HUES6 (cell line): ENCODE data around the gene CPNE4.

Source experiments
- H3K27ac ChIP-seq: 2 replicates; pipeline ENCODE4 v1.7.0; 2013; ENCODE audit warnings: low read depth, mild to moderate bottlenecking, low read length, inconsistent platforms
- H3K27me3 ChIP-seq: 2 replicates; pipeline ENCODE4 v1.6.1; 2013; ENCODE audit warnings: low read length; ENCODE audit not compliant: control insufficient read depth, insufficient read depth
- H3K36me3 ChIP-seq: 2 replicates; pipeline ENCODE4 v1.6.1; 2013; ENCODE audit warnings: low read length; ENCODE audit not compliant: control insufficient read depth, insufficient read depth
- H3K4me1 ChIP-seq: 2 replicates; pipeline ENCODE4 v1.6.1; 2013; ENCODE audit warnings: low read length; ENCODE audit not compliant: control insufficient read depth, insufficient read depth
- H3K4me3 ChIP-seq: 2 replicates; pipeline ENCODE4 v1.5.1; 2013; ENCODE audit warnings: low read depth, low read length
- H3K9ac ChIP-seq: one replicate; pipeline ENCODE4 v1.6.1; 2013; ENCODE audit warnings: mild to moderate bottlenecking, low read length
- H3K9me3 ChIP-seq: 2 replicates; pipeline ENCODE4 v1.6.1; 2013; ENCODE audit warnings: low read depth, low read length; ENCODE audit not compliant: control insufficient read depth, insufficient read depth

CPNE4 gene

DNA sequence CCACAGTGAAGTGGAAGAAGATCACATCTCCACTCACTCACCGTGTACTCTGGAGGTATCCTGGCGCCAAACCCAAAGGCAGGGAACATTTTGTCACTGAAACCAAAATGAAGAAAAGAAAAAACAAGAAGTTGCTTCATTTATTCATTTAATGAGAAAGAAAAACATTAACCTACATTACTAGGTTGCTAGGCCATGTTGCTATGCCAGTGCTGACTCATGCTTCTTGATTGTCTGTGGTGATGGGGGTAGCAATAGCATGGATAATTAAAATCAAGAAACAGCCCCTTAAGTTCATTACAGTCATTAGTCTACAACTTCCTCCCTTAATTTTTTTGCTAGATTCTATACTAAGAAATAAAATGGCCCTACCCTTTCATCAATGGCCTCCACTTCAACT, 479.4 kb downstream of the CPNE4 start:
- no peak overlapping the region for H3K9ac ChIP-seq
- no peaks in the 10 kb centered on the region for H3K4me1 ChIP-seq

DNA sequence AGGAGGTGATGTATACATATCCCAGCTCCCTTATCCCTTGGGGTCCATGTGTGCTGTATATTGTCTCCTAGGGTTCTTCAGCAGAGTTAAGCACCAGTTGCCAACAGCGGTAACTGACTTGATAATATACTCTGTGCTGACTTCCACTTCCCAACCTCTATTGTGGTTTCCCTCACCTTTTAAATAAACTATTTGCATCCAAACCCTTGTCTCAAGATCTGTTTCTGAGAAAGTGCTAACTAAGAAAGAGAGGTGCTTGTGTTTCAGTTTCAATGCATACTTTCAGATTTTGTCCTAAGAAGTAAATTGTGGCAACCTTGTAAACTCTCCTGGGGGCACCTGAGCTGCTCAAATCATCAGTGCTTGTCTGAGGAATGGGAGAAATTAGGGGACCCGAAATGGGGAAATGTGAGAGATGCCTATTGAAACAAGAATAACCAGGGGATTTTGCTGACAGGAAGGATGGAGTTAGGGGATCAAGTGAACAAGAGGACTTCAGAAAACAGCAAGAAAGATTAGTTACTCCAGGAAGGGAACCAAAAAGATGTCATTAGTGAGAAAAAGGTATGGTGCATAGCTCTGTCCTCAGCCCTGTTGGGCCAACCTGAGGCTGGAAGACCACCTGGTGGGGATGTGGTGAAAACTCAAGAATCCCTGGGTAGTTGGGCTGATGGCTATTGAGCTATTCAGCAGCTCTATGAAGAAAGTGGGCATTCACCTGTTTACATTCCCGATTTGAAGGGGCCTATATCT, 481.1 kb downstream of the CPNE4 start:
- Histone ChIP-seq H3K9ac (no peak overlapping the region), H3K4me1 (no peaks in the 10 kb centered on the region), H3K4me3 (no peak overlapping the region), H3K27ac (no peak overlapping the region), H3K36me3 (no peaks in the 10 kb centered on the region), H3K27me3 (no peaks in the 10 kb centered on the region), H3K9me3 (no peaks in the 10 kb centered on the region)

More for the DNA sequence above, 479.4 kb downstream of the CPNE4 start:
- Histone ChIP-seq H3K4me3 (no peak overlapping the region), H3K9me3 (no peaks in the 10 kb centered on the region), H3K27me3 (no peaks in the 10 kb centered on the region), H3K27ac (no peak overlapping the region), H3K36me3 (no peaks in the 10 kb centered on the region)

DNA sequence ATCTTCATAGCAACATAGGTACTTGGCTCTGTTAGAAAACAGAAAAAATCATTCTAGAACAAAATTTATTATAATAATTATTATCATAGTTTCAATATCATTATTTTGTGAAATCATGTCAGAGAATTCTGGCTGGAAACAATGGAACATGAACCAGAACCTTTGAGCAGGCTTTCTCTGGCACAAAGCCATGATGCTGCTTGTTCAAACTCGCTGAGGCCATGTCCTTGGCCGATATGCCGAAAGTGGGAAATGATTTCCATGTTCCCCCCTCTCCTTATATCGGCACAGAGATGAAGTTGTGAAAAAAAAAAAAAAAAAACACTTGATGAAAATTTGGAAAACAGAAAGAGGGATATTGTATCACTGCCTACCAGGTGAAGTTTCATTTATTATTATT, 483.1 kb downstream of the CPNE4 start:
- Histone ChIP-seq H3K4me1 (no peaks in the 10 kb centered on the region), H3K4me3 (no peak overlapping the region), H3K9me3 (no peaks in the 10 kb centered on the region), H3K27ac (no peak overlapping the region), H3K9ac (no peak overlapping the region), H3K36me3 (no peaks in the 10 kb centered on the region), H3K27me3 (no peaks in the 10 kb centered on the region)

DNA sequence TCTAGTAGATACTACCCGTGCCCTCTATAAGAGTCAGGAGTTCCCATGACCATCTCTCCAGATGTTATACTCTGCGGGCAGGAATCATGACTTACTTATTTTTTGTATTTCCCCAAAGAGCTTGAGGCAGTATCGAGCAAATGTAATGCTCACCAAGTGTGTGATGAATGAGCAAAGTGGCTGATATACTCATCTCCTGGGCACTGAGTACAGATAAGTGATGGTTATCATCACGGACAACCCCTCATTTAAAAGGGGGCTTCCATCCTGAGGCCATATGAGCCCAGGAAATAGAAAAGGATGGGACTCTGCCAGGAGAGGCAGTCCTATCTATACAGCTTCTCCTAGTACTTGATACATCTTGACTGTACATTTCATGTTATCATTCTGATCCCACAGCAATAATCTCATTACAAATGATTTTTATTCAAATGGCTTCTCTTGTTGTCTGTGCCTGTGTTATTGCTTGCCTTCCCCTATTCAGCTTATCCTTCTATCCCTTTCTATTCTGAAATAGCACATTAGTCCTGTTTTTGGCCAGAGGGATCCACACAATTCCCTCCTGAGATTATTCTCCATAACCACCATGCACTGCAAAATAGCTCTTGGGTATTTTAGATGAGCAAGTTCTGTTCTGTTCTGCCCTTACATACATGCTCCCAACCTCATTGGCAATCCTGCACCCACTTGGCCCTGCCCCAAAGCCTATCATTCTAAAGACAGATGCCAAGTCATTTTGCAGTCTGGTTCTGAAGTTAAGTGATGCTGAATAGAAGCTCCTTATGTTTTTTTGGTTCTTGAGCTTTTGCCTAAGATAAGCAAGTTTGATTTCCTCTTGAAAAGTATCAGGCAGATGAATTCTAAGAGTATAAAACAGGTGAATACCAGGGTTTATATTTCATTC, 484.0 kb downstream of the CPNE4 start:
- Histone ChIP-seq H3K4me3 (no peak overlapping the region), H3K27ac (no peak overlapping the region), H3K9ac (no peak overlapping the region), H3K36me3 (no peaks in the 10 kb centered on the region), H3K9me3 (no peaks in the 10 kb centered on the region), H3K27me3 (no peaks in the 10 kb centered on the region), H3K4me1 (no peaks in the 10 kb centered on the region)

DNA sequence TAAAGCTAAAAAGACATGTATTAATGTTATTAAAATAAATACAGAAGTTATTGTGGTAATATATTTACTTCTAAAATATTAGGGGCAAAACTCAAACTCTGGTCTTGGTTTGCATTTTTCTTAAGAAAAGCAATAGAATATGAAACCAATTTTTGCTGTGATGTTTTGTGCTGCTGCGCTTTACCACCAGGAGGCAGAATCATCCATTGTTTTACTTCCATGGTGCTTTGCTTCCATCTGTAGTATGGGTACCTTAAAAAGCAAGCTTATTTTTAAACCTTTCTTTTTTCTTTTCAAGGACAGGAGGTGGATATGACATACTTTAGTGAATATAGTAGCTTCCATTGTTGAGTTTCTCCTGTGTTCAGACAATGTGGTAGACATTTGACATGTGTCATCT, 485.5 kb downstream of the CPNE4 start:
- Histone ChIP-seq H3K27me3 (no peaks in the 10 kb centered on the region), H3K9me3 (no peaks in the 10 kb centered on the region), H3K4me1 (no peaks in the 10 kb centered on the region), H3K36me3 (no peaks in the 10 kb centered on the region), H3K27ac (no peak overlapping the region), H3K4me3 (no peak overlapping the region), H3K9ac (no peak overlapping the region)

DNA sequence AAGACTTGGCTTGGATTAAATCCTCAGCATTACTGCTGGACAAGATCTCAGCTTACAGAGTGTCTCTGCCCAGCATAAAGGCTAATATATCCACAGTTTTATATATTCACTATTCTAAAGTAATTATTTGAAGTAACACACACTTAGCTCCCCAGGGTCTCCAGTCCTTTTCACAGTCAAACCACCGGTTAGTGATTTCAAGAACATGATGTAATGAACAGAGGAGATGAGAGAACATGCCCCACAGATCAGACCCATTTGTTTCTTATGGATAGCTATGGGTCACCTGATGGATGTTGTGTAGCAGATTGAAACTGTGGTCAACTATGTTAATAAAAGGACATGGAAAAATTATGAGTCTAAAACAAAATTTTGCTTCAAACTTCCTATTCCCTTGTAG, 487.2 kb downstream of the CPNE4 start:
- Histone ChIP-seq H3K4me1 (peaks cover 5% of the 10 kb centered on the region; the same call in 1 of the 2 replicates), H3K9me3 (no peaks in the 10 kb centered on the region), H3K27me3 (no peaks in the 10 kb centered on the region), H3K4me3 (no peak overlapping the region), H3K36me3 (no peaks in the 10 kb centered on the region), H3K27ac (no peak overlapping the region), H3K9ac (no peak overlapping the region)

DNA sequence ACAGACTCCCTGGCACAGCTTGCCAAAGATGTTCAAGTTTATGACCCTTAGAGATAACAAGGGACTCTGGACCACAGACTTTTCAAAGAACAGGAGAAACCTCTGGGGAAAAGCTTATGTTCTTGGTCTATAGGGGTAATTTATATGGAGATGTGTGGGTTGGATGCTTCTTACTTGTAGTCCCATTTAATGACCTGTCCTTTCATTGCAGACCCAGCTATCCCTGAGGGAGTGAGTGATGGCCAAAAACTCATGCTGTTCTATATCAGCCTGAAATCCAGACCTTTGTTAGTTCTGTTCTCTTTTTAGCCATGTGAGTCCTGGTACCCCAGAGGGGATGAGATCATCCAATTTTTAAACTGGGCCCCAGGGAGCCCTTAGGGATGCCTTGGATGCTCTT, 488.4 kb downstream of the CPNE4 start:
- H3K4me1 ChIP-seq = peaks cover 5% of the 10 kb centered on the region; the same call in 1 of the 2 replicates
- no peaks in the 10 kb centered on the region for H3K9me3 ChIP-seq
- no peaks in the 10 kb centered on the region for H3K36me3 ChIP-seq
- H3K4me3 ChIP-seq = no peak overlapping the region
- no peak overlapping the region for H3K9ac ChIP-seq
- H3K27me3 ChIP-seq = no peaks in the 10 kb centered on the region
- no peak overlapping the region for H3K27ac ChIP-seq

DNA sequence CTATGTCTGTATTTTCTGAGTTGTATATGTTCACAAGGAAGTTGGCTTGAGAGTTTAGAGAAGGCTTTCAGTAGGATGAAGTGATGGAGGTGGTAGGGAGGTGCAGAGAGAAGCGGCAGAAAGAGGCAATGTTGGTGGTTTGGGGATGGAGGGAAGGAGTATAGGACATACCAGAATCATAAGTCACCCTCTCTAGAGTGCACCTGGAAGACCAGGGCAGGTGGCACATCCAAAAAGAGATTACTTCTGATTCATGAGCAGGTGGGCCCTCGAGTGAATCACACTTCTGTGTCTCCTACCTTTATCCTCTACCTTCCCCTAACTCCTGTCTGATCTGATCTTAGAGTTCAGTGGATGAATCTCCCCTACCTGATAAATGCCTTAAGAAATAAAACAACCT, 490.3 kb downstream of the CPNE4 start:
- Histone ChIP-seq H3K9me3 (no peaks in the 10 kb centered on the region), H3K4me1 (peaks cover 5% of the 10 kb centered on the region; the same call in 1 of the 2 replicates), H3K36me3 (no peaks in the 10 kb centered on the region), H3K27ac (no peak overlapping the region), H3K4me3 (no peak overlapping the region), H3K27me3 (no peaks in the 10 kb centered on the region), H3K9ac (no peak overlapping the region)

DNA sequence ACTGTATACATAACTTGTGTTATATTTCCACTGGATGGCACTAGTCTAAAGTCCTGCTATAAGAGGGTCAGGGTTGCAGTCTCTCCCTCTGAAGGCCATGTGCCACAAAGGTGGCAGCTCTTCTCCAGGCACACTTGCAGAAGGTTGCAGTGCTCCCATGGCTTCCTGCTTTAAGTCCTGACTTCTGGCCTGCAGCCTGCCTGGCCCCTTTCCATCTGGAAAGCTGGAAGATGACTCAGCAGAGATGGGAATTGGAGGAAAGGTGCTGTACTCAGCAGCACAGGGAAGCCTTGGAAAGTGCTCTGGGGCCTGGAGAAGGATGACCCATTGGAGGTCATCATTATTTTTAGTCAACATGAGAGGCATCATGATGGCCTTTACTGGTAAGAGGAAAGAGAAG, 491.1 kb downstream of the CPNE4 start:
- Histone ChIP-seq H3K9me3 (no peaks in the 10 kb centered on the region), H3K27ac (no peak overlapping the region), H3K36me3 (no peaks in the 10 kb centered on the region), H3K4me3 (no peak overlapping the region), H3K9ac (no peak overlapping the region), H3K4me1 (peaks cover 5% of the 10 kb centered on the region; the same call in 1 of the 2 replicates), H3K27me3 (no peaks in the 10 kb centered on the region)

DNA sequence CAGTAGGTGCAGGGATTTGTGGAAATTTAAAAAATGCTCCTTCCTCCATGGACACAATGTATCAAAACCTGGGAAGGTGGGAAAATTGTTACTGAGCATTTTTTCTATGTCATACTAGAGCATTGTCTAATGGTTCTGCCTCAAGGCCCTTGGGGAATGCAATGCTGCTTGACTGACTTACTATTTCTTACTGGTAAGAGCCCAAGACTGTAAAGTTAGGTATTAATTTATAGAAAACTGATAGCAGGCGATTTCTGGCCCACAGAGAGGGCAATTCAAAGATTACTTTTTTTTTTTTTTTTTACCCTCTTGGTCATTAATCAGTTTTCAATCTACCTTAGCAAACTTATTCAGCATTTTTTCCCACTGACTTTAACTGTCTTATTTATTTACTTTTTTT, 493.5 kb downstream of the CPNE4 start:
- Histone ChIP-seq H3K4me3 (no peak overlapping the region), H3K36me3 (no peaks in the 10 kb centered on the region), H3K9ac (no peak overlapping the region), H3K9me3 (no peaks in the 10 kb centered on the region), H3K4me1 (peaks cover 5% of the 10 kb centered on the region), H3K27me3 (no peaks in the 10 kb centered on the region), H3K27ac (no peak overlapping the region)

DNA sequence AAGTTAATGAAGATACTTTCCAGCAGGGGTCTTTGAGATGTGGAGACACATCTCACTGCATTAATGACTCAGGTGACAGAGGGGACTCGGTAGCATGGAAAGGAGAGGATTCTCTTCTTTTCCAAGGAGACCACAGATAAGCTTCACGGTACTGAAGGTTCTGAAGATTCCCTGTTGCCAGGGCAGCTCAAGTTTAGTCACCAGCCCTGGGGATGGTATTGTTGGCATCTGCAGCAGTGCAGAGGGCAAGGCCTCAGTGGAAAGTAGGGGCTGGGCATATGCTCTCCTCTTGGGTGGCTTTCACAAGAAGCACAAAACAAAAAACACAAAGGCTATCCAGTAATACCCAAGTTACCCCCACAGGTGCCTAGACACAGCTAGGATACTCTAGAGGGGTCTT, 494.0 kb downstream of the CPNE4 start:
- peaks cover 10% of the 10 kb centered on the region for H3K4me1 ChIP-seq
- H3K36me3 ChIP-seq = no peaks in the 10 kb centered on the region
- H3K9ac ChIP-seq = no peak overlapping the region
- no peak overlapping the region for H3K4me3 ChIP-seq
- no peaks in the 10 kb centered on the region for H3K27me3 ChIP-seq
- no peaks in the 10 kb centered on the region for H3K9me3 ChIP-seq
- H3K27ac ChIP-seq = no peak overlapping the region
